RWPE1 (cell line): ENCODE data around the gene ASTN2.

Experiments
- CTCF ChIA-PET: fragments of 350-600 bp; sonication (Branson Sonifier 250); formaldehyde crosslinking; extraction: SDS; loops from one replicate; lab custom pipeline; 2021; lab: Yijun Ruan, JAX
- POLR2A ChIA-PET: fragments of 400-600 bp; formaldehyde crosslinking; extraction: SDS; loops from one replicate; lab custom pipeline; 2020; ENCODE audit warnings: antibody characterized with exemption; ENCODE audit not compliant: low non-redundant PET; lab: Yijun Ruan, JAX
- DNase-seq: peaks from one replicate; pipeline ENCODE4 v3.0.0; 2012; ENCODE audit warnings: low spot score
- H3K27ac ChIP-seq: fragments of 450-650 bp; 2 replicates; pipeline ENCODE4 v1.5.1; 2017
- CTCF ChIP-seq: fragments of 450-650 bp; conservative IDR thresholded peaks from 2 replicates; pipeline ENCODE4 v1.5.1; 2017; ENCODE audit warnings: low read depth, mild to moderate bottlenecking

Gene ASTN2

GRCh38 chr9:116662646-116663310, 752.1 kb downstream of the ASTN2 start:
- no peak for TF ChIP-seq CTCF
- POLR2A ChIA-PET = no interaction called here
- no peak overlapping the region for H3K27ac ChIP-seq
- DNase-seq = no peak
- CTCF ChIA-PET = interaction anchor here (1.0 to 1.3 kb wide), 2 partner anchors 1069 kb away, joined by 4 to 8 read pairs; no protein-coding TSS in a partner anchor

GRCh38 chr9:116661037-116661954, 753.6 kb downstream of the ASTN2 start:
- H3K27ac ChIP-seq = no peak overlapping the region
- TF ChIP-seq CTCF = peak; percentile 93
- POLR2A ChIA-PET = no interaction called here
- CTCF ChIA-PET = interaction anchor here (0.6 to 1.4 kb wide), 7 partner anchors 19 to 1343 kb away, joined by 3 to 8 read pairs (median 3); no protein-coding TSS in a partner anchor
- peak; percentile 91 for DNase-seq

GRCh38 chr9:116658265-116658664, 756.6 kb downstream of the ASTN2 start:
- CTCF ChIA-PET = no interaction called here
- DNase-seq = no peak
- TF ChIP-seq CTCF = no peak
- POLR2A ChIA-PET = no interaction called here
- no peak overlapping the region for H3K27ac ChIP-seq

- ChIA-PET CTCF (interaction anchor here (0.6 kb wide), 1 partner anchor 1065 kb away, joined by 4 read pairs; no protein-coding TSS in a partner anchor), POLR2A (no interaction called here)
- TF ChIP-seq CTCF = no peak
- DNase-seq = no peak
- H3K27ac ChIP-seq = no peak overlapping the region
These were observed 757.9 kb downstream of the ASTN2 start for GRCh38 chr9:116656977-116657376.

- H3K27ac ChIP-seq = no peak overlapping the region
- POLR2A ChIA-PET = no interaction called here
- no peak for DNase-seq
- CTCF ChIA-PET = interaction anchor here (0.6 kb wide), 1 partner anchor 1065 kb away, joined by 4 read pairs; no protein-coding TSS in a partner anchor
- no peak for TF ChIP-seq CTCF
These were observed 758.3 kb downstream of the ASTN2 start for GRCh38 chr9:116656501-116656971.

- CTCF ChIA-PET = interaction anchor here (0.7 kb wide), 1 partner anchor 425 kb away, joined by 3 read pairs; no protein-coding TSS in a partner anchor
- H3K27ac ChIP-seq = no peak overlapping the region
- DNase-seq = no peak
- POLR2A ChIA-PET = no interaction called here
- no peak for TF ChIP-seq CTCF
These were observed 760.9 kb downstream of the ASTN2 start for GRCh38 chr9:116654059-116654355.
